Hepatocyte (in vitro differentiated cells): ENCODE measurements around the gene CST7. TPM values are rescaled to one million over a fixed set of nuclear protein-coding genes. Genes with fewer than 3 reads are reported as not detected.

Experiments
- DNase-seq: peaks from one replicate; pipeline ENCODE4 v3.0.0-alpha.2; 2016; ENCODE audit warnings: low spot score
- H2AFZ ChIP-seq: fragments of 200-600 bp; sonication (generic); 2 replicates; pipeline ENCODE4 v1.6.0; 2016; ENCODE audit warnings: antibody characterized with exemption, mild to moderate bottlenecking
- H3K27ac ChIP-seq: fragments of 200-600 bp; sonication (generic); 2 replicates; pipeline ENCODE4 v1.5.1; 2016; ENCODE audit warnings: mild to moderate bottlenecking
- H3K27me3 ChIP-seq: fragments of 200-600 bp; sonication (generic); 2 replicates; pipeline ENCODE4 v1.6.1; 2016
- H3K36me3 ChIP-seq: fragments of 200-600 bp; sonication (generic); replicated peaks from 2 replicates; pipeline ENCODE4 v1.5.1; 2016; ENCODE audit warnings: low read depth; ENCODE audit not compliant: insufficient read depth
- H3K4me1 ChIP-seq: fragments of 200-600 bp; sonication (generic); 2 replicates; pipeline ENCODE4 v1.5.1; 2016; ENCODE audit warnings: mild to moderate bottlenecking, moderate library complexity; ENCODE audit not compliant: insufficient read depth
- H3K4me2 ChIP-seq: fragments of 200-600 bp; sonication (generic); 2 replicates; pipeline ENCODE4 v1.6.0; 2016
- H3K4me3 ChIP-seq: fragments of 200-600 bp; sonication (generic); 2 replicates; pipeline ENCODE4 v1.5.1; 2016; ENCODE audit warnings: mild to moderate bottlenecking
- H3K79me2 ChIP-seq: fragments of 200-600 bp; sonication (generic); 2 replicates; pipeline ENCODE4 v1.6.0; 2017; ENCODE audit warnings: mild to moderate bottlenecking
- H3K9me2 ChIP-seq: fragments of 200-600 bp; sonication (generic); replicated peaks from 2 replicates; pipeline ENCODE4 v1.6.0; 2017; ENCODE audit warnings: mild to moderate bottlenecking; ENCODE audit not compliant: insufficient read depth
- H3K9me3 ChIP-seq: fragments of 200-600 bp; sonication (generic); 2 replicates; pipeline ENCODE4 v1.5.1; 2016; ENCODE audit warnings: low read depth, mild to moderate bottlenecking
- H4K20me1 ChIP-seq: fragments of 200-600 bp; sonication (generic); 2 replicates; pipeline ENCODE4 v1.6.0; 2016; ENCODE audit warnings: mild to moderate bottlenecking; ENCODE audit not compliant: insufficient read depth, poor library complexity, severe bottlenecking
- CTCF ChIP-seq: fragments of 200-600 bp; sonication (generic); IDR thresholded peaks from 2 replicates; pipeline ENCODE4 v1.5.1; 2016; ENCODE audit warnings: antibody characterized with exemption, mild to moderate bottlenecking; ENCODE audit not compliant: poor library complexity
- EZH2 ChIP-seq: fragments of 200-600 bp; sonication (generic); IDR thresholded peaks from 2 replicates; pipeline ENCODE4 v1.6.1; 2016; ENCODE audit warnings: antibody characterized with exemption, mild to moderate bottlenecking, borderline replicate concordance
- EZH2phosphoT487 ChIP-seq: fragments of 200-600 bp; sonication (generic); IDR thresholded peaks from one replicate; pipeline ENCODE4 v1.6.1; 2018; ENCODE audit warnings: antibody characterized with exemption, mild to moderate bottlenecking, low read depth, moderate library complexity; ENCODE audit not compliant: unreplicated experiment, severe bottlenecking
- WGBS: methylation state at CpG from one replicate; pipeline ENCODE4 v1.1.6; 2016; ENCODE audit warnings: low lambda C conversion rate; ENCODE audit errors: missing lambda C conversion rate; 5-methylcytosine and 5-hydroxymethylcytosine counted together
- polyA plus RNA-seq: library from polyadenylated mRNA; unstranded; fragments of >200 nt; fragmentation: Nextera tagmentation; extraction: Ambion mirVana; gene quantifications from 2 replicates; pipeline ENCODE4 v1.2.1, GENCODE V29; 2016
- total RNA-seq: library from RNA; depleted of rRNA; stranded (reverse); fragments of >200 nt; gene quantifications from 2 replicates; pipeline ENCODE4 v1.2.3, GENCODE V29; 2014

CST7 gene, protein sequence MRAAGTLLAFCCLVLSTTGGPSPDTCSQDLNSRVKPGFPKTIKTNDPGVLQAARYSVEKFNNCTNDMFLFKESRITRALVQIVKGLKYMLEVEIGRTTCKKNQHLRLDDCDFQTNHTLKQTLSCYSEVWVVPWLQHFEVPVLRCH
- not detected in 2 replicates for total RNA-seq
- not detected in 2 replicates for polyA plus RNA-seq

- H3K36me3 ChIP-seq = no peaks in the 10 kb centered on the region
- no peaks in the 10 kb centered on the region for H3K4me1 ChIP-seq
- no peaks in the 10 kb centered on the region for H3K27me3 ChIP-seq
- 90% methylated on average over 19 of the region's 20 CpGs for WGBS
- H3K9me2 ChIP-seq = no peaks in the 10 kb centered on the region
- H3K9me3 ChIP-seq = no peaks in the 10 kb centered on the region
- DNase-seq = no peak
- H2AFZ ChIP-seq = no peak within 1 kb of the TSS
- TF ChIP-seq EZH2phosphoT487 (no peak), EZH2 (no peak), CTCF (no peak)
- H4K20me1 ChIP-seq = no peaks in the 10 kb centered on the region
- H3K79me2 ChIP-seq = no peaks in the 10 kb centered on the region
- no peak within 1 kb of the TSS for H3K27ac ChIP-seq
- H3K4me2 ChIP-seq = no peak within 1 kb of the TSS
- no peak within 1 kb of the TSS for H3K4me3 ChIP-seq
Observed at GRCh38 chr20:24948939-24949679, at the start of gene CST7. CST7 (plus strand) TSS chr20:24949269; CDS start chr20:24949506, 237 bp downstream.

DNA sequence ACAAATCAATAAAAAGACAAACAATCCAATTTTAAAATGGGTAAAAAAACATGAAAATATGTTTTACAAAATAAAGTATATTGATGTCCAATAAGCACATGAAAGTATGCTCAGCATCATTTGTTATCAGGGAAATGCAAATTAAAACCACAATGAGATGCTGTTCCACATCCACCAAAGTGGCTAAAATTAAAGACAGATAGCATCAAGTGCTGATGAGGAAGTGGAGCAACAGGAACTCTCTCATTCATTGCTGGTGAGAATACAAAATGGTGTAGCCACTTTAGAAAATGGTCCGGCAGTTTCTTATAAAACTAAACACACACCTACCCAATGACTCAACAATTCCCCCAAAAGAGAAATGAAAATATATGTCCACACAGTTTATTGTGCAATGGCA, 42.3 kb upstream of the CST7 start:
- Histone ChIP-seq H3K27ac (no peak overlapping the region), H3K4me3 (no peak overlapping the region), H4K20me1 (no peaks in the 10 kb centered on the region), H3K27me3 (no peaks in the 10 kb centered on the region), H3K9me2 (no peaks in the 10 kb centered on the region), H2AFZ (no peak overlapping the region), H3K4me2 (no peak overlapping the region), H3K79me2 (no peaks in the 10 kb centered on the region), H3K36me3 (no peaks in the 10 kb centered on the region), H3K9me3 (no peaks in the 10 kb centered on the region), H3K4me1 (no peaks in the 10 kb centered on the region)
- TF ChIP-seq EZH2phosphoT487 (no peak), CTCF (no peak), EZH2 (no peak)
- 55% methylated on average over 1 of the region's 1 CpG for WGBS
- DNase-seq = no peak

DNA sequence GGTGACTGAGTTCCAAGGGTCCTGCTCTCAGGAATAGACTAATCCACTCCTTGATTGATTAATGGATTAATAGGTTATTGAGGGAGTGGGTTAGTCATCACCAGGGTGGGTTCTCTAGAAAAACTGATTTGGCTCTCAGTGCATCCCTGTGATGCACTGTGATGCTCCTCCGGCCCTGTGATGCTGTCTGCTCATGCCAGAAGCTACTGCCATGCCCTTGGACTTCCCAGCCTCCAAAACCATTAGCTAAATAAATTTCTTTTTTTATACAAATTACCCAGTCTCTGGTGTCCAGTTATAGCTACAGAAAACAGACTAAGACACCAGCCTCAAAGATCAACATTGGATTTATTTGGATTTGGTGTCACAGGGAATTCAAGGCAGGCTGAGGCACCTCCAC, 40.4 kb upstream of the CST7 start:
- no peak overlapping the region for H3K4me2 ChIP-seq

More for the DNA sequence above, 40.4 kb upstream of the CST7 start:
- TF ChIP-seq EZH2 = no peak
- no peak for TF ChIP-seq EZH2phosphoT487
- no peak for TF ChIP-seq CTCF
- H3K9me2 ChIP-seq = no peaks in the 10 kb centered on the region
- H3K9me3 ChIP-seq = no peaks in the 10 kb centered on the region
- no peaks in the 10 kb centered on the region for H3K36me3 ChIP-seq
- no peaks in the 10 kb centered on the region for H3K79me2 ChIP-seq
- DNase-seq = no peak
- H3K4me3 ChIP-seq = no peak overlapping the region
- no peaks in the 10 kb centered on the region for H3K27me3 ChIP-seq
- no peak overlapping the region for H2AFZ ChIP-seq
- no peaks in the 10 kb centered on the region for H4K20me1 ChIP-seq
- WGBS = 85% methylated on average over 1 of the region's 1 CpG
- H3K27ac ChIP-seq = no peak overlapping the region
- no peaks in the 10 kb centered on the region for H3K4me1 ChIP-seq
